HG02588 (cell line): Measurements from ENCODE around the gene DTNBP1.

Source experiments
- ATAC-seq: cut with Tn5 transposase; IDR thresholded peaks from one replicate; pipeline ENCODE4 v1.9.1; 2021; ENCODE audit warnings: mild to moderate bottlenecking, moderate library complexity; ENCODE audit not compliant: unreplicated experiment

Gene DTNBP1

DNA sequence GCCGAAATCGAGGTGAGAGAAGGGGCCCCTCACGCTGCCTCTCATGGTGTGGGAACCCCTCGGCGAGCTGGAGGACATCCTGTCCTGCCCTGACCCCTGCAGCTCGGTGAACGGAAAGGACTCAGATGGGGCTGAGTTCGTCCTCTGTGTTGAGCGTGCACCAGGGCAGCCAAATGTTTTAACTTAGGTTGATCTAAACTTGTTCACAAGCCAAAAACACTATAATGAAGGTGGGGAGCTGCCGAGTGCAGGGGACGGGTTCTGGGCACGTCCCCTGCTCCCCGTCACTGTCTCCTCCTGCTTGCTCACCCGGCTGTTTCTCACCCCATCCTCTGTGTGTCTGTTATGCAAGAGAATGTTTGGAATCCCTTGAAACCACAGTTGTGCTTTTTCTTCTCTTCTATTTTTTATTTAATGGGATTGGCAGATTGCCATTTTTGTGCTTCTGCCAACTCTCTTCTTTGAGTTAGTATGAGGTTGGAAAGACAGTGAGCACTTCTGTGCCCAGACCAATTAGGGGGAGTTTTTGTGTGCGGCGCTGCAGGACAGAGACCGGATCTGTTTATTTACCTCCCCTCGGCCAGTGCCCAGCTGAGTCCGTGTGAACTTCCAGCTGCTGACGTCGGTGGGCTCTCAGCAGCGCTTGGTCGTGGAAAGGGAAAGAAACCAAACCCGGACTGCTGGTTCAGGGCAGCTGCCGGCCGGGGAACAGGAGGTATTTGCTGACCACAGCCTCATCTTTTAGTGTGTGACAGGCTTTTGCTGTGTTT lies 158.1 kb downstream of the DTNBP1 start:
- no peak for ATAC-seq

DNA sequence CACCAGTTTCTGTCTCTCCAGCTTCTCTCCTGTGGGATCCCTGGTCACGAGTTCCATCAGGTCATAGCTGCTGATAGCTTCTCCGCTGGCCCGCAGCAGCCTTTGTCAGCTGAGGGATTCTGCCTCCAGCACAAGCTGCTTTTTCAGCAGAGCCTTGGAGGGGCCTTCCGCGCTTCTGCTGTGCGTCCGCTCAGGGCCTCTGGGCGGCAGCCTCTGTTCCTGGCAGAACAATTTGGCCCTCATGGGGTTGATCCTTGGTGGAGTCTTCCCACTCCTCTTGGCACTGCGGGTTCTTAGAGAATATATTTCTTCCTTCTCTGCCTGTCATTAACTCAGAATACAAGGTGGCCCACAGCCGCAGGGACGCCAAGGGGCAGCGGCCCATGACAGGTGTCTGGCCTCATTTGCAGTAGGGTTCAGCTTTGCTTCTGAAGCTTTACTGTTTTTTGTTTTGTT lies 158.8 kb downstream of the DTNBP1 start:
- ATAC-seq = no peak

DNA sequence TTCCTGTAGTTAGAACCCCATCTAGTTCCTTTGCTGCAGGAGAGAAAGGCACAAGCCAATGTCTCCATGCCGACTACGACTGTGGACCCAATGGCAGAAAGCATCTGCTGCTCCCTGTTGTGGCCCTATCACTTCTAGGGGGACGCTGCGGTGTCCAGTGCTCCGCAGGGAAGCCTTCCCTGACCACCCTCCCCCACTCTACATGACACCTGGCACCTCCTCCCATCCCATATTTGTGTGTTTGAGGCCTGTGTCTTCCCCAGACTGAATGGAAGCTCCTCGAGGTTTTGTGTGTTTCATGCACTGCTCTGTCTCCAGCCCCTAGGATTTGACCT lies 159.5 kb downstream of the DTNBP1 start:
- ATAC-seq = no peak

DNA sequence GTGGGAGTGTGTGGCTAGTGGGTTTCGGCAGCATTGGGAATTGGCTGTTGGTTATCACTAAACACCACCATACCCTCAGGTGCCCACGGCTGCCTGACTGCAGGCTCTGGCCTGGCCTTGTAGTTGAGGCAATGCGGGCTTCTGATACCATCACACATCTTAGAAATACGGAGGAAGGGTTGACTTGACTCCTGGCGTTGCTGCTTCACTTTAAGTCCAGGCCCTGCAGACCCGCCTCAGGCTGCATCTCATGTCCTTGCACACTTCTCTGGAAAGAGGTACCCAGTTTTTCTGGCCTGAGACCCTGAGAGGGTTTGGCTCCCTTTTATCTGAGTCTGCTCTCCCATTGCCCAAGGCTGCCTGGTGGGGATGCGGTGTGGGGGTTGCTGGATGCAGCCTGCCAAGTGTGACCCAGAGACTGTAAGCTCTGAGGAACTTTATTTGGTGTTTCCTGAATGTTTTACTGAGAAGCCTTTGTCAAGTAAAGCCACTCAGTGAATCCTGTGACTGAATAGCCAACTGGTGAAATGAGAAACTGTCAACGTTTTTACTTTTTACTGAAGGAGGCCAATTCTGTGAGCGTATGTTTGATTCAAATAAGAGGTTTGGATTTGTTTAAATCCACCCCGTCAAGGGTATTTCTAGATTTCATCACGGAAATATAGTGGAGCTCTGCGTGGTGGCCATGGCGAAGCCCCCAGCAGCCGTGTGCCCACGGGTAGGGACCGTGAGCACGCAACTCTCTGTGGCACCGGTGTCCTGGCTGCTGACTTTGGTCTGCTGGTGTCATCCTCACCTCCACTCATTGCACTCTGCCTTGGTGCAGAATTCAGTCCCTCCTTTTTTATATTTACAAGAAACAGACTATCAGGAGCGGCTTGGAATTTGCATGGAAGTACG lies 160.1 kb downstream of the DTNBP1 start:
- no peak for ATAC-seq

DNA sequence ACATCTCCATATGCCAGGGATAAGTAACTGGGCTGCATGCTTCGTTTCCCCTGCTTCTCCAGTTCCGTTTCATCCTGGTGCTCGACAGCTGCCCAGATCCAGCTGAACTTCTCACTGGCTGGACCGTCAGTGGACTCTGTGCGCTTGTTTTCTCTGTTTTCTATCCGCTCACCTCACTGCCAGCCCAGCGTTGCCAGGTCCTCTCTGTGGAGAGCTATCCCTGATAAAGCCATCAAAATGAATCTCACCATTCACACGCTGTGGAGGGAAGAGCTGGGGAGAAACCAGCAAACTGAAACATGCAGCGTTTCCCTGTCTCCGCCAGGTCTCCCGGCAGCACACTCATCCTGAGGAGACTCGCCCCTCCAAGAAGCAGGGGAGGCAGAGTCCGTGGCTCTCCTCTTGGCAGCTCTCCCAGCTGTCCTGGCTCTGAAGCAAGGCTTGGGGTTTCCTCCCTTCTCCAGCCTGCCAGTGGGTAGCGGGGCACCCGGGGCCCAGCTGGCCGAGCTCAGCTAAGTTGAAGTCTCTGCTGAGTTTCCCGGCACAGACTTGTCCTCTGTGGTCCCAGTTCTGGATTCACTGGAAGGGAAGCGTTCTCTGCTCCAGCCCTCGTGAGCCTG lies 160.9 kb downstream of the DTNBP1 start:
- ATAC-seq = no peak

- no peak for ATAC-seq
These were observed 161.7 kb downstream of the DTNBP1 start for GRCh38 chr6:15500901-15501825.

DNA sequence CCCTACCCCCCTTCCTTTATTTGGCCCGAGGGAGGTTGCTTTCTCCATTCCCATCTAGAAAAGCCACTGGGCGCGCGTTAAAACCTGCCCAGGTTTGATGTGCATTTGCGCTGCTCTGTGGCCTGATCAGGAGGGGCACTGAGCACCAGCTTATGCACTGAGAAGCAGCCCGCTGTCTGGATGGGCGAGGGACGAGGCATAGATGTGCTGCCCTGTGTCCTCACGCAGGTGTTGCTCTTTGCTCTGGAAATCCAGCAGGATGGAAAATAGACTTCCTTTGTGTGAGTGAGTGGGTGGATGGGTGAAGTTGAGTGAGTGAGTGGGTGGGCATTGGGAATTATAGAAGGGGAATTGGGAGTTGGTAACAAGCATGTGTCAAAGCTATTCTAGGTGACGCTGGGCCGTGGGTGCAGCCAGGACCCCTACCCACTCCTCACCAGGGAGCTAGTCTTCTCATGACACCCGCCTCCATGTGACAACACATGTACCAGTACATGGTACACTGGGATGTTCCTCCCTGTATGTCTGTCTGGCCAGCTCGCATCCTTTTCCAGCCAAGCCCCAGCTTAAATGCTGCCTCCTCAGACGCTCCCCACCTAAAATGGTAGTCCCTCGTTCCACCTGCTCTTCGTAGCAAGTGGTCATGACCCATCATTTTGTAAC lies 162.6 kb downstream of the DTNBP1 start:
- no peak for ATAC-seq

DNA sequence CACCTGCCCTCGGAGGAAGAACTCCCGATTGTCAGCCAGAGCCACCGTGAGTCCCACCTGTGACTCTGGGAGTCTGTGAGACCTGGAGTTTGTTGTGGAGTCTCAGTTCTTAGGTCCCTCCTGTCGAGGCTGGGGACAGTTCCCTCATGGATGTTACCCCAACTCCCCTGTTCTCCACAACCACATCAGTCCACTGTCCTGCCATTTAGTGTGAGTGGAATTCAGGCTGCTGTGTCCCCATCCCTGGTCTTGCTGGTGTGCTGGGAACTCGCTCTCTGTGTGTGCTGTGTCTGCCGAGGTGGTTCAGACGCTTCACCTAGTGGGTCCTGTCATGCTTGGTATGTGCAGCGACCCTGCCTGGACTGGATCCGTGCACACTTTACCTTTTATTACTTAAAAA lies 163.2 kb downstream of the DTNBP1 start:
- ATAC-seq = no peak

- no peak for ATAC-seq
These were observed 163.7 kb downstream of the DTNBP1 start for GRCh38 chr6:15499125-15499524.

- ATAC-seq = no peak
These were observed 164.2 kb downstream of the DTNBP1 start for GRCh38 chr6:15498640-15499039.

GRCh38 chr6:15496345-15497131 lies 166.3 kb downstream of the DTNBP1 start:
- no peak for ATAC-seq

- no peak for ATAC-seq
These were observed 167.4 kb downstream of the DTNBP1 start for GRCh38 chr6:15495375-15495901.

DNA sequence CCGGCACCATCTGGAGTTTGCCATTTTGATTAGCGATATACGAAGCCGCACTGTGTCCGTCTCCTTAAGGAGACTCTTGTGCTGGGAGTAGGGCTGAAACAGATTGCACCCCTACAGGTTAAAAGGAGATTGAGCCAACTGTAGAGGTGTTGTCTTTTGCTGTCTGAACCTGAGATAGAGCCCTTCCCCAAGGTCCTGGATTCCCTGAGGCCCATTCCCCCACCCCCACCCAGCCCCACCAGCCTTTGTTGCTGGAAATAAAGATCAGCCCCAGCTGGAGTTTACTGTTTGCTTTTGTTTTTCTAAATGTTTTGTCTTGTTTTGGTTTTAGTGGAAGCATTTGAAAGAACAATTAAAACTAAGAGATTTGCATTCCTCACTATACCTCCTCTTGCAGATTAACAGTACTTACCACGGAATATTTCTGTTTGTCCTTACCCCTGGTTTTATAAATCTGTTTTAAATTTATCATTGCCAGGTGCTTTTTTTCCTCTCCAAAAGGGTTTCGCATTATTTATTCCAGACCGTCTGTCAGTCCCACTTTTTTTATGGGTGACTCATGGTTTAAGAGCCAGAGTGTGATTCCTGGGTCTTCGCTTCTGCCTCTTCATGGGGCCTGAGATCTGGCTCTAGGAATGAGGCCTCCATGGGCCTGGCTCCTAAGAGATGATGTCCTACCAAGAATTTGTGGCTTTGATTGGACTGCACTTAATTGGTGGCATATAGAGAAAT lies 169.2 kb downstream of the DTNBP1 start:
- ATAC-seq = no peak

DNA sequence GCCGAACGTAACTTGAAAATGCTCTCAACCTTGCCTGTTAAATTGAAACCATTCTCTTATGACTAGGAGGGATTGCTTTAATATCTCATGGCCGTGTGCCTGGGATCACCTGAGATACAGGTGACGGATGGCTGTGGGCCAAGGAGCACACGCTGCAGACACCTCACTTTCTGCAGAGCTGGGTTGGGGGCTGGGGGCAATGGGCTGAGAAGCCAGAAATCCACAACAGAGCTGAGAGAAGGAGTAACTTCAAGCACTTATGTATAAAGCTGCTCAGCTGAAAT lies 170.9 kb downstream of the DTNBP1 start:
- no peak for ATAC-seq

GRCh38 chr6:15491255-15491985 lies 171.4 kb downstream of the DTNBP1 start:
- no peak for ATAC-seq

DNA sequence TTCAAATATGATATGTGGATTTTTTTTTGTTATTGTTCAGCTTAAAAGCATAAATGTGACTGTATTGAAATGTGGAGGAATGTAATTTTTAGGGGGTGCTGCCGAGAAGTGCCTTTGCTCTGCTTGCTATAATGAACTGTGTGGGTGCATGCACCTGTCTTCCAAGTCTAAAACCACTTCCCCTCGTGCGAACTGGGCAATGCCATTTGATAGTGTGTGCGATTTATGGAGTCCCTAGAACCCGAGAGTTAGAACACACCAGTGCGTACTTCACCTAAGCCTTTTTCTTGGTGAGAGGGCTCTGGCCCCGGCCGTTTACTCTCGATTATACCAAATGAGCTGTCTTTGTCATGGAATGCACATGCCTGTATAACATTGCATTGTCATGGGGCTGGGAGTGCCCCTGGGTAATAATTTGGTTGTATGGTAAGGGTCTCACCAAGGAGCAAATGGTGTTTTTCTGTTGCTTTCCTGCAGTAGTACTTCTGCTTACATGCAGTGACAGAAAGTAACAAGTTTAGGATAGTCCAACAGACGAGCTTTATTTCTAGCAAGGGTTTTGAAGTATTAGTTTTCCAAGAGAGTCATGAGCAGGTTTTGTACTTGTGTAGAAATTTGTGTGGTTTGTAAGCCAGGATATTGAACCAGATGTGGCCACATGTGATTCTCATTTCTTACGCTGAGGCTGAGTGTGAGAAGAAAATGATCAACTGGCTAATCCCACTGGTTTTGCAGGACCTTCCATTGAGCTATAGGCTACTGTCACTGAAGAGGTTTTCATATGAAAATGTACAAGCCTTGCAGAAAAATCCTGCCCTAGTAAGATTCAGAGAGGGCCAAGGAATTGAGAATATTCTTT lies 172.4 kb downstream of the DTNBP1 start:
- ATAC-seq = no peak
